Natural killer cell (primary cell): ENCODE results near the gene TRAPPC8. TPM values are rescaled to one million over a fixed set of nuclear protein-coding genes. Genes with fewer than 3 reads are reported as not detected.
"Not testable (repeated sequence)": the region's sequence is repeated elsewhere in the genome, so short reads cannot be mapped to it uniquely, and the experiment has no call there.

Experiments used
- ATAC-seq, 3 donors: fragments of 150-1000 bp in 2 of 3; fragments of 200-7000 bp in 1 of 3; cut with Tn5 transposase; 1 replicate in 1 of 3; 2 replicates in 2 of 3; pipeline ENCODE4 v1.10.0; 2021; ENCODE audit warnings: mild to moderate bottlenecking in 2 of 3, moderate library complexity in 2 of 3
- DNase-seq, 2 donors: peaks; one replicate each; pipeline versions ENCODE4 v3.0.0 to v3.0.0-alpha.2; 2013 to 2021; ENCODE audit warnings: mixed read lengths in 1 of 2
- H3K27ac ChIP-seq: one replicate; pipeline ENCODE4 v1.5.1; 2013; ENCODE audit warnings: mild to moderate bottlenecking, low read length
- H3K27me3 ChIP-seq: one replicate; pipeline ENCODE4 v1.6.1; 2013; ENCODE audit warnings: low read length; ENCODE audit not compliant: control insufficient read depth, insufficient read depth
- H3K36me3 ChIP-seq: one replicate; pipeline ENCODE4 v1.6.1; 2013; ENCODE audit warnings: low read length; ENCODE audit not compliant: control insufficient read depth, insufficient read depth
- H3K4me1 ChIP-seq: one replicate; pipeline ENCODE4 v1.6.1; 2013; ENCODE audit warnings: low read length; ENCODE audit not compliant: control insufficient read depth, insufficient read depth
- H3K4me3 ChIP-seq: one replicate; pipeline ENCODE4 v1.5.1; 2013; ENCODE audit warnings: low read length
- H3K9me3 ChIP-seq: one replicate; pipeline ENCODE4 v1.6.1; 2013; ENCODE audit warnings: low read length; ENCODE audit not compliant: control insufficient read depth, insufficient read depth
- H3K27ac Mint-ChIP-seq, 2 donors: one replicate each; pipeline ENCODE4 v1.8.0; 2022; ENCODE audit warnings: mild to moderate bottlenecking in 2 of 2, mixed read lengths in 2 of 2, moderate library complexity in 1 of 2
- H3K27me3 Mint-ChIP-seq, 2 donors: one replicate each; pipeline ENCODE4 v1.8.0; 2022; ENCODE audit warnings: low read depth in 2 of 2, mixed read lengths in 2 of 2
- H3K36me3 Mint-ChIP-seq: one replicate; pipeline ENCODE4 v1.8.0; 2022; ENCODE audit warnings: mixed read lengths
- H3K4me1 Mint-ChIP-seq, 2 donors: one replicate each; pipeline ENCODE4 v1.8.0; 2022; ENCODE audit warnings: mixed read lengths in 2 of 2
- H3K4me3 Mint-ChIP-seq: one replicate; pipeline ENCODE4 v1.8.0; 2022; ENCODE audit warnings: mild to moderate bottlenecking, moderate library complexity, mixed read lengths
- H3K9me3 Mint-ChIP-seq, 2 donors: one replicate each; pipeline ENCODE4 v1.8.0; 2022; ENCODE audit warnings: mixed read lengths in 2 of 2
- CTCF ChIP-seq: fragments of 200-600 bp; IDR thresholded peaks from one replicate; pipeline ENCODE4 v1.8.0; 2022; ENCODE audit warnings: antibody characterized with exemption
- WGBS: methylation state at CpG from one replicate; pipeline ENCODE4 v1.1.7; 2013; ENCODE audit warnings: missing lambda C conversion rate; ENCODE audit not compliant: insufficient coverage; 5-methylcytosine and 5-hydroxymethylcytosine counted together
- intact Hi-C: fragments of 100-400 bp; cut with micrococcal nuclease; formaldehyde crosslinking; loops from one replicate; pipeline ENCODE4 v1.14.2; 2022
- total RNA-seq, 4 donors: library from RNA; stranded (reverse); fragments of 120-200 nt in 1 of 4; gene quantifications; one replicate each; pipeline versions ENCODE4 v1.2.3 to v1.2.4, GENCODE V29; 2013 to 2022

The TRAPPC8 gene
- total RNA-seq, 3 donors from 2014 or later (not counting 1 experiment from before 2014, with no cell fraction given) = 38.5 to 51.2 (median 41.4) TPM

- H3K27me3 Mint-ChIP-seq = peaks cover 0 to 5% of the 10 kb centered on the region in 2 donors
- no peaks in the 10 kb centered on the region for H3K4me1 Mint-ChIP-seq
- intact Hi-C loops = loop anchor here (5.0 to 10.0 kb wide), 3 partner anchors 73 to 215 kb away; no protein-coding TSS in a partner anchor
- no peaks in the 10 kb centered on the region for H3K9me3 ChIP-seq
- ATAC-seq = no peak
- H3K4me3 ChIP-seq = no peak overlapping the region
- H3K27me3 ChIP-seq = no peaks in the 10 kb centered on the region
- H3K36me3 ChIP-seq = no peaks in the 10 kb centered on the region
- no peak overlapping the region for H3K27ac ChIP-seq
- H3K27ac Mint-ChIP-seq = no peak overlapping the region
- H3K9me3 Mint-ChIP-seq = no peaks in the 10 kb centered on the region
- H3K4me3 Mint-ChIP-seq = no peak overlapping the region
- H3K4me1 ChIP-seq = peaks cover 2% of the 10 kb centered on the region
- no peaks in the 10 kb centered on the region for H3K36me3 Mint-ChIP-seq
- no peak for DNase-seq
- no peak for TF ChIP-seq CTCF
Measured at GRCh38 chr18:31957728-31958127, 14.8 kb upstream of the TRAPPC8 start.

GRCh38 chr18:31954349-31954748, 11.4 kb upstream of the TRAPPC8 start:
- TF ChIP-seq CTCF = no peak
- H3K27me3 Mint-ChIP-seq = no peaks in the 10 kb centered on the region
- intact Hi-C loops = loop anchor here (10.0 kb wide), 1 partner anchor 70 kb away; no protein-coding TSS in a partner anchor
- no peak overlapping the region for H3K27ac ChIP-seq
- ATAC-seq = no peak
- 81% methylated on average over 2 of the region's 3 CpGs for WGBS
- no peak overlapping the region for H3K4me3 Mint-ChIP-seq
- no peaks in the 10 kb centered on the region for H3K36me3 Mint-ChIP-seq
- DNase-seq = no peak
- no peak overlapping the region for H3K4me3 ChIP-seq
- H3K27ac Mint-ChIP-seq = no peak overlapping the region
- no peaks in the 10 kb centered on the region for H3K9me3 ChIP-seq
- H3K27me3 ChIP-seq = no peaks in the 10 kb centered on the region
- H3K4me1 Mint-ChIP-seq = no peaks in the 10 kb centered on the region
- H3K4me1 ChIP-seq = peaks cover 2% of the 10 kb centered on the region
- H3K36me3 ChIP-seq = no peaks in the 10 kb centered on the region
- H3K9me3 Mint-ChIP-seq = no peaks in the 10 kb centered on the region

- not testable (repeated sequence) for H3K27ac ChIP-seq, H3K27ac Mint-ChIP-seq, H3K36me3 Mint-ChIP-seq, H3K27me3 Mint-ChIP-seq, H3K4me1 Mint-ChIP-seq, DNase-seq, H3K4me3 ChIP-seq, H3K4me1 ChIP-seq, H3K36me3 ChIP-seq, H3K27me3 ChIP-seq, H3K9me3 Mint-ChIP-seq, ATAC-seq, H3K4me3 Mint-ChIP-seq, H3K9me3 ChIP-seq
- WGBS = 75% methylated on average over 3 of the region's 3 CpGs
- intact Hi-C loops = loop anchor here (10.0 kb wide), 1 partner anchor 69 kb away; no protein-coding TSS in a partner anchor
Measured at GRCh38 chr18:31953699-31954098, 10.8 kb upstream of the TRAPPC8 start.

- TF ChIP-seq CTCF = no peak
- no peak for ATAC-seq
- peaks cover 2% of the 10 kb centered on the region for H3K4me1 ChIP-seq
- Mint-ChIP-seq H3K4me1 (no peaks in the 10 kb centered on the region), H3K4me3 (no peak overlapping the region), H3K9me3 (no peaks in the 10 kb centered on the region), H3K27me3 (peaks cover 0 to 2% of the 10 kb centered on the region in 2 donors), H3K27ac (no peak overlapping the region), H3K36me3 (no peaks in the 10 kb centered on the region)
- no peak for DNase-seq
- H3K27me3 ChIP-seq = no peaks in the 10 kb centered on the region
- intact Hi-C loops = loop anchor here (10.0 kb wide), 1 partner anchor 67 kb away; no protein-coding TSS in a partner anchor
- 96% methylated on average over 2 of the region's 3 CpGs for WGBS
- H3K4me3 ChIP-seq = no peak overlapping the region
- no peaks in the 10 kb centered on the region for H3K36me3 ChIP-seq
- H3K9me3 ChIP-seq = no peaks in the 10 kb centered on the region
- no peak overlapping the region for H3K27ac ChIP-seq
Measured at GRCh38 chr18:31952223-31952622, 9.3 kb upstream of the TRAPPC8 start.
